Activated T-helper 1 cell treated with anti-CD3 and anti-CD28 coated beads, Interleukin-12 subunit alpha, Interleukin-12 subunit beta, Interleukin-2, Interleukin-4 antibody, amounts not matched to agents 30 ng/mL and 10 ng/mL and 1 ng/mL, durations not matched to agents 14 hours and 24 hours and 36 hours (primary cell): ENCODE measurements around the gene CCDC187. TPM values are rescaled to one million over a fixed set of nuclear protein-coding genes. Genes with fewer than 3 reads are reported as not detected.

ENCODE experiments used
- DNase-seq: peaks from one replicate; pipeline ENCODE4 v3.0.0; 2021; ENCODE audit warnings: low spot score
- H3K27ac Mint-ChIP-seq: one replicate; pipeline ENCODE4 v1.8.0; 2021; ENCODE audit warnings: mild to moderate bottlenecking, mixed read lengths
- H3K27me3 Mint-ChIP-seq: one replicate; pipeline ENCODE4 v1.8.0; 2022; ENCODE audit warnings: mild to moderate bottlenecking, moderate library complexity, mixed read lengths; ENCODE audit not compliant: insufficient read depth
- H3K36me3 Mint-ChIP-seq: one replicate; pipeline ENCODE4 v1.8.0; 2021; ENCODE audit warnings: low read depth, mixed read lengths
- H3K4me1 Mint-ChIP-seq: one replicate; pipeline ENCODE4 v1.8.0; 2021; ENCODE audit warnings: low read depth, mixed read lengths
- H3K4me3 Mint-ChIP-seq: one replicate; pipeline ENCODE4 v1.8.0; 2021; ENCODE audit warnings: mild to moderate bottlenecking, moderate library complexity, mixed read lengths
- H3K9me3 Mint-ChIP-seq: one replicate; pipeline ENCODE4 v1.8.0; 2021; ENCODE audit warnings: mixed read lengths
- intact Hi-C: fragments of 100-400 bp; cut with micrococcal nuclease; formaldehyde crosslinking; loops from one replicate; pipeline ENCODE4 v1.15.1; 2024
- total RNA-seq: library from RNA; stranded (reverse); gene quantifications from 2 replicates; pipeline ENCODE4 v1.2.3, GENCODE V29; 2022

Gene CCDC187
- total RNA-seq, 1 donor from 2014 or later: not detected

DNA sequence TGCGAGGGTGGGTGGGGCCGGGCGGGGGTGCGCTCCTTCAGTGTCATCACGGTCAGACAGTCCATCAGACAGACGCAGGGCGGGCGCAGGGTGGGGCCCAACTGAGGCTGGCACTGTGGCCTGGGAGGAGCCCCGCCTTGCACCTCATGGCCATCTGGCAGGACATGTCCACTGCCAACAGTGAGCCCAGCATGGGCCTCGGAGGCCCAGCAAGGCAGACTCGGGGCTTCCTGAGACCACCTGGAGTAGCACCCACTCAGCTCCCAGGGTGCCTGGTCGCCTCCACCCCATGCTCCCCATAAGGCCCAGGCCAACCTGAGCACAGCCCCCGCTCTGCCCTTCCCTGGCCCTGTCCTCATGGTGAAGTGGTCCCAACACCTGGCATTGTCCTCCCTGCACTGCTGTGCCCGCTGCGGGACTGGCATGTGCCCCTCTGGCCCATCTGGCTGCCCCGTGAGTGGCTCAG is 14.9 kb upstream of the CCDC187 start:
- H3K27ac Mint-ChIP-seq: no peak overlapping the region
- peaks cover 11% of the 10 kb centered on the region for H3K27me3 Mint-ChIP-seq
- DNase-seq: no peak
- H3K4me1 Mint-ChIP-seq: no peaks in the 10 kb centered on the region
- intact Hi-C loops: no loop called here
- no peak overlapping the region for H3K4me3 Mint-ChIP-seq
- peaks cover 20% of the 10 kb centered on the region for H3K9me3 Mint-ChIP-seq
- no peaks in the 10 kb centered on the region for H3K36me3 Mint-ChIP-seq

DNA sequence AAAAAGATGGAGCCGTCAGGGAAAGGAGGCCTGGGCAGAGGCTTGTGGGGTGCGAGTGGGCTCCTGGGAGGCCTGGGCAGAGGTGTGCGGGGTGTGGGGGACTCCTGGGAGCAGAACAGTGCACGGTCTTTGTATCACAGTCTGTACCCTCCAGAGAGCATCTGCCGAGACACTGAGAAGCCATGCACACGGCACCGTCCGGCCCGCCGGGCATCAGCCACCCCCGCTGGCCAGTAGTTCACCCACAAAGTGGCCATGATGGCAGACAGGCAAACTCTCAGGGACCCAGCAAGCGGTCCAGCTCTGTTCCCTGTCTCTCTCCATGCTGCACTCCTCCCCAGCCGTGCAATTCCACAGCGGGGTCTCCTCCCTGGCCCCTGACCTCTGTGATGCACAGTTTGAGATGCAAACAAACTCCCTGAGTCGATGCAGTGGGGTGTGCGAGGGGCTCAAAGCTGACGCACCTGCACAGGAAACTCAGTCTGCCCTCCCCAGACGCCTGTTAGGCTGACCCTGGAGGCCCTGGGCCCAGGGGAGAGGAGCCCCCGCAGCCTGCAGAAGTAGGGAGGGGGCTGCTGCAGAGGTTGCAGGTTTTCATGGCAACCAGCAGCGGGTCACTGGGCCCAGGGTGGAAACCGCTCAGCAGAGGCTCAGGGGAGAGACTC is 14.3 kb upstream of the CCDC187 start:
- intact Hi-C loops: no loop called here
- Mint-ChIP-seq H3K9me3 (peaks cover 20% of the 10 kb centered on the region), H3K4me1 (no peaks in the 10 kb centered on the region), H3K36me3 (no peaks in the 10 kb centered on the region), H3K27me3 (peaks cover 11% of the 10 kb centered on the region), H3K4me3 (no peak overlapping the region), H3K27ac (no peak overlapping the region)
- no peak for DNase-seq

DNA sequence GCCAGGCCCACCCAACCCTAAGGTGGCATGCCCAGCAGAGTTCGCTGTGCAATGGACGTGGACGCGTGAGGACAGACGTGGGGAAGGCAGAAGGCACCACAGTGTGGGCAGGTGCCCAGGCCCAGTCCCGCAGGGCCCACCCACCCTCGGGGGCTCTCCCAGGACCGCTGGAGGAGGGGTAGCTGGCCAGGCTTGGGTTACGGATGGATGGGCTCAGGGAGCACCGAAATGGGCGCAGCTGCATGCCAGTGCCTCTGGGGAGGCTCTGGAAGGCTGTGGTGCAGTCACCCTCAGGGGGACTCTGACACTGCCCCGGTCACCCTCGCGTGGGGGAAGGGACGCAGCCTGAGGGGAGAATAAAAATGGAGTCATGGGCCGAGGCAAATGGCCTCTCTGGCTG is 13.8 kb upstream of the CCDC187 start:
- no peak overlapping the region for H3K27ac Mint-ChIP-seq
- H3K4me3 Mint-ChIP-seq: no peak overlapping the region
- H3K27me3 Mint-ChIP-seq: peaks cover 11% of the 10 kb centered on the region
- H3K36me3 Mint-ChIP-seq: no peaks in the 10 kb centered on the region
- peaks cover 20% of the 10 kb centered on the region for H3K9me3 Mint-ChIP-seq
- DNase-seq: no peak
- no peaks in the 10 kb centered on the region for H3K4me1 Mint-ChIP-seq
- intact Hi-C loops: no loop called here

DNA sequence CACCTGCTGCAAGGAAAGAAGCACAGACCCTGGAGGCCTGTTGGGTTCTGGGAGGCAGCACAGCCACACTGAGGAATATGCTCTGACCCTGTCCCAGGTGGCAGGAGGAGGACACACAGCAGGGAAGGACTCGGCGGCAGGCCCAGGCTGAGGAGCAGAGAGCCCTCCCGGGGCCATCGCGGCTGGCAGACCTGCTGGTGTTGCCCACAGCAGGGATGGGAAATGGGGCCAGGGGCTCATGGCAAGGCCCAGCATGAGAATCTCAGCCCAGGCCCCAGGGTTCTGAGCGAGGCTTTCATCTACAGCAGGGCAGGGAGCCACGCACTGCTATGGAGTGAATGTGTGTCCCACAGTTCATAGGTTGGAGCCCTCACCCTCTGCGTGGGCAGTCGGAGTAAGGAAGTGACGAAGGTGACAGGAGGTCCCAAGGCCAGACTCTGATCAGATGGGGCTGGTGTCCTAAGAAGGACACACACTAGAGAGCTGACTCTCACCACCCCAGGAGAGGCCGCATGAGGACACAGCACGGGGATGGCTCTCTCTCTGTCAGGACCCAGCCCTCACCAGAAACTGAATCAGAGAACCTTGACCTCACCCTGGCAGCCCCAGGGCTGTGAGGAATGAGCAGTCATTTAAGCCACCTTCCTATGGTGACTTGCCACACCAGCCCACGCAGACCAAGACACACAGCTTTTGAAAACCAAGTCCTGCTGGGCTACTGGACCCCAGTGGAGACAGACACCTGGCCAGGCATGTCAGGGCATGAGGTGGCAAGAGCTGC is 13.2 kb upstream of the CCDC187 start:
- intact Hi-C loops: no loop called here
- H3K4me3 Mint-ChIP-seq: no peak overlapping the region
- no peaks in the 10 kb centered on the region for H3K4me1 Mint-ChIP-seq
- peaks cover 20% of the 10 kb centered on the region for H3K9me3 Mint-ChIP-seq
- no peak overlapping the region for H3K27ac Mint-ChIP-seq
- no peak for DNase-seq
- H3K36me3 Mint-ChIP-seq: no peaks in the 10 kb centered on the region
- H3K27me3 Mint-ChIP-seq: peaks cover 8% of the 10 kb centered on the region

DNA sequence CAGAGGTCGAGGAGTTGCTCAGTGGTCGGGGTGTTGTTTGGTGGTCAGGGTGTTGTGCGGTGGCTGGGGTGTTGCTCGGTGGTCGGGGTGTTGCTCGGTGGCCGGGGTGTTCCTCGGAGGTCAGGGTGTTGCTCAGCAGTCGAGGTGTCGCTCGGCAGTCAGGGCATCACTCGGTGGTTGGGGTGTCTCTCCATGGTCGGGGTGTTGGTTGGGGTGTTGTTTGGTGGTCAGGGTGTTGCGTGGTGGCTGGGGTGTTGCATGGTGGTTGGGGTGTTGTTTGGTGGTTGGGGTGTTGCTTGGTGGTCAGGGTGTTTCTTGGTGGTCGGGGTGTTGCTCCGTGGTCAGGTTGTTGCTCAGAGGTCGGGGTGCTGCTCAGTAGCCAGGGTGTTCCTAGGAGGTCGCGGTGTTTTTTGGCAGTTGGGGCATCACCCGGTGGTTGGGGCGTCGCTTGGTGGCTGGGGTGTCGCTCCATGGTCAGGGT is 12.4 kb upstream of the CCDC187 start:
- Mint-ChIP-seq H3K36me3 (no peaks in the 10 kb centered on the region), H3K27ac (peak overlapping the region; percentile 67), H3K4me1 (no peaks in the 10 kb centered on the region), H3K27me3 (peaks cover 8% of the 10 kb centered on the region), H3K4me3 (no peak overlapping the region), H3K9me3 (peaks cover 20% of the 10 kb centered on the region)
- DNase-seq: no peak
- intact Hi-C loops: no loop called here

DNA sequence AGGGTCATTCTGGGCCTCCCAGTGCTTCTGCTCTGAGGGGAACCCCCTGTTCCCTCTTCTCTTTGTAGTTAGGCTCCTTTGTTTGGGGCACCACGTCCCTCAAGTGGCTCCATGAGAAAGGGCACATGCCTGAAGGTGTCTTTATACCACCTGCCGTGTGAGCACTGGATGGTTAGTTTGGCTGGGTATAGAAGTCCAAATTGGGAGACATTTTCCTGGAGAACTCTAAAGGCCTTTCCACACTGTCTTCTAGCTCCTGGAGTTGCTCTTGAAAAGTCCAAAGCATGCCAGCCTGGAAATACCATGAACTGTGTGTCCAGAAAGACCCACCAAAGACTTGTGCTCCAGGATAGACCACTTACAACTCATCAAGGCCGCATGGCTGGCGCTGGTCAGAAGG is 11.1 kb upstream of the CCDC187 start:
- DNase-seq: no peak
- no peak overlapping the region for H3K27ac Mint-ChIP-seq
- H3K27me3 Mint-ChIP-seq: peaks cover 4% of the 10 kb centered on the region
- no peak overlapping the region for H3K4me3 Mint-ChIP-seq
- intact Hi-C loops: no loop called here
- no peaks in the 10 kb centered on the region for H3K4me1 Mint-ChIP-seq
- H3K9me3 Mint-ChIP-seq: peaks cover 20% of the 10 kb centered on the region
- H3K36me3 Mint-ChIP-seq: no peaks in the 10 kb centered on the region

DNA sequence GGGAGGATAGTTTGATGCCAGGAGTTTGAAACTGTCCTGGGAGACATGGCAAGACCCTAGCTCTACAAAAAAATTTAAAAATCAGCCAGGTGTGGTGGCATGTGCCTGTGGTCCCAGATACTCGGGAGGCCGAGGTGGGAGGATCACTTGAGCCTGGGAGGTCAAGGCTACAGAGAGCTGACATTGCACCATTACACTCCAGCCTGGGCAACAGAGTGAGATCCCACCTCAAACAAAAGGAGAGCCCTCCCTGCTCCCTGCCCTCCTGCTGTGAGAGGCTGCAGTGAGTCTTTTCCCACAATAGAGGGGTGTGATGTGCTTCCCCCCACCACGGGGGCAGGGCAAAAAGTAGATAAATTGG is 10.1 kb upstream of the CCDC187 start:
- H3K27ac Mint-ChIP-seq: no peak overlapping the region
- no peak overlapping the region for H3K4me3 Mint-ChIP-seq
- peaks cover 4% of the 10 kb centered on the region for H3K27me3 Mint-ChIP-seq
- no peaks in the 10 kb centered on the region for H3K4me1 Mint-ChIP-seq
- no peaks in the 10 kb centered on the region for H3K36me3 Mint-ChIP-seq
- intact Hi-C loops: no loop called here
- H3K9me3 Mint-ChIP-seq: peaks cover 20% of the 10 kb centered on the region
- no peak for DNase-seq

DNA sequence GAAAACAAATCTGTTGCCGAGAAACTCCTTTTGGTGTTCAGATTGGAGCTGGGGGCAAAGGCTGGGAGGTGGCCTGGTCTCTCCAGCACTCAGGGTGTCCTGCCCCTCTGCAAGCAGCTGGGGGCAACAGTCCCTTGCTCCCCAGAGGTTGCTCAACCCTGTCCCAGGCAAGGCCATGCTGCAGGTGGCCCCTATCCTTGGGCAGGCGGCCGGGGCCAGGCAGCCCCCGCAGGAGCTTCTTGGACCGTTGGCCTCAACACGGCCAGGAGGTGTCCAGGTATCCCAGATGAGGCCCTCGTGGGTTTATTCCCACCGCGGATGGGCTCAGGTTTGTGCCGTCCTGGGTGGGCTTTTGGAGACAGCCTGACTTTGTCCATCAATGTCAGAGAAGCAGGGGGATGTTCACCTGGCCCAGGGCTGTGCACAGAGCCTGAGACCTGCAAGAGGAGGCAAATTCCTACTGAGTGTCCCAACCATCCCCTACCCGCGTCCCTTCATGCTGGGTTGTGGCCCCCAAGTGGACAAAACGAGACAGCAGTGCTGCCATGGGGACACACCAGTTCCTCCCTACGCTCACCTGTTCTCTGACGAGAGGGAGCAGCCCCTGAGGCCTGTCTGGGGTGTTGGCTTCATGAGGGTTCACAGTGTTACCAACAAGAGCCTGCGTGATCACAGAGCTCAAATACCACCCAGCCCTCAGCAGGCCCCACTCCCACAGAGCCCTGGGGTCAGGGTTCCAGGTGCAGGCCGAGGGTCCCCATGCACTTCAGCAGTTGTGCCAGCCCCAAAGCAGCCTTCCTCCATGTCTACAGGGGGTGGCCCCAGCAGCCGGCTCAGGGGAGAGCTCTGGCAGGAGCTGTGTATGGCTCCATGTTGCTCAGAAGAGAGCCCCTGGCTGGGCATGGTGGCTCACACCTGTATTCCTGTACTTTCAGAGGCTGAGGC is 9.5 kb upstream of the CCDC187 start:
- H3K27ac Mint-ChIP-seq: no peak overlapping the region
- no peaks in the 10 kb centered on the region for H3K4me1 Mint-ChIP-seq
- intact Hi-C loops: no loop called here
- H3K27me3 Mint-ChIP-seq: peaks cover 4% of the 10 kb centered on the region
- no peak for DNase-seq
- no peak overlapping the region for H3K4me3 Mint-ChIP-seq
- no peaks in the 10 kb centered on the region for H3K36me3 Mint-ChIP-seq
- peaks cover 20% of the 10 kb centered on the region for H3K9me3 Mint-ChIP-seq

DNA sequence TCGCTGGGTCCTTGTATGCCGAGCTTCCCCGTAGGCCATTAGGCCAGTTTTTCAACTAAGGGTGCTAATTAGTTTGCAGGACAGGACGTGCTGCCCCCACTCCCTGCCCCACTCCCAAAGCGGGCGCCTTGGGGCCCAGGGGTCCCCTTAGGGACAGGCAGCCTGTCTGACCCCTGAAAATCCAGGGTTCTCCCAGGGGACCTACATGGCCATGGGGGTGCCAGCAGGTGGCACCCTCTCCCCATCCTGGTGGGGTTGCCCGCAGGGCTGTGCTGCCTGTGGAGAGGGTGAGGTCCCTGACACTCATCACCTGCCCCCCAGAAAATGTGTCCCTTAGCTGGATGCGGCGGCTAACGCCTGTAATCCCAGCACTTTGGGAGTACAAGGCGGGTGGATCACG is 8.5 kb upstream of the CCDC187 start:
- peaks cover 4% of the 10 kb centered on the region for H3K27me3 Mint-ChIP-seq
- no peaks in the 10 kb centered on the region for H3K4me1 Mint-ChIP-seq
- no peak overlapping the region for H3K4me3 Mint-ChIP-seq
- peaks cover 20% of the 10 kb centered on the region for H3K9me3 Mint-ChIP-seq
- no peak for DNase-seq
- intact Hi-C loops: loop anchor here (1.0 kb wide), 1 partner anchor 88 kb away; the partner anchor contains the start of gene SNAPC4
- no peak overlapping the region for H3K27ac Mint-ChIP-seq
- no peaks in the 10 kb centered on the region for H3K36me3 Mint-ChIP-seq

DNA sequence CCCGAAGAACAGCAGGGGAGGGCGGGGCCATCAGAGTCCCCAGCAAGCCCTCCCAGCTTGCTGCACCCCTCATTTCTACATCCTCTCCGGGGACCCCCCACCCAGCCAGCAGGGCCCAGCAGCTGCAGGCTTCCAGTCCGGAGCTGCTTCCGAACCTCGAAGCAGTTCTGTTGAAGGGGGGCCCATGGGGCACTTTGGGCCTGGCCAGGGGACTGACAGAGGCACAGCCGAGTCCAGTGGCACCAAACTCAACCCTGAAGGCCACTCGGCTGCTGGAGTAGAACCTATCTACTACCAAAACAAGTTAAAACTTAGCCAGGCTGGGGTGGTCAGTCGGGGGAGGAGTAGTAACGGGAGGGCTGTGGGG is 8.1 kb upstream of the CCDC187 start:
- intact Hi-C loops: loop anchor here (1.0 kb wide), 1 partner anchor 88 kb away; the partner anchor contains the start of gene SNAPC4
- H3K27ac Mint-ChIP-seq: no peak overlapping the region
- H3K36me3 Mint-ChIP-seq: no peaks in the 10 kb centered on the region
- no peak for DNase-seq
- H3K9me3 Mint-ChIP-seq: peaks cover 20% of the 10 kb centered on the region
- peaks cover 2% of the 10 kb centered on the region for H3K27me3 Mint-ChIP-seq
- H3K4me3 Mint-ChIP-seq: no peak overlapping the region
- no peaks in the 10 kb centered on the region for H3K4me1 Mint-ChIP-seq

DNA sequence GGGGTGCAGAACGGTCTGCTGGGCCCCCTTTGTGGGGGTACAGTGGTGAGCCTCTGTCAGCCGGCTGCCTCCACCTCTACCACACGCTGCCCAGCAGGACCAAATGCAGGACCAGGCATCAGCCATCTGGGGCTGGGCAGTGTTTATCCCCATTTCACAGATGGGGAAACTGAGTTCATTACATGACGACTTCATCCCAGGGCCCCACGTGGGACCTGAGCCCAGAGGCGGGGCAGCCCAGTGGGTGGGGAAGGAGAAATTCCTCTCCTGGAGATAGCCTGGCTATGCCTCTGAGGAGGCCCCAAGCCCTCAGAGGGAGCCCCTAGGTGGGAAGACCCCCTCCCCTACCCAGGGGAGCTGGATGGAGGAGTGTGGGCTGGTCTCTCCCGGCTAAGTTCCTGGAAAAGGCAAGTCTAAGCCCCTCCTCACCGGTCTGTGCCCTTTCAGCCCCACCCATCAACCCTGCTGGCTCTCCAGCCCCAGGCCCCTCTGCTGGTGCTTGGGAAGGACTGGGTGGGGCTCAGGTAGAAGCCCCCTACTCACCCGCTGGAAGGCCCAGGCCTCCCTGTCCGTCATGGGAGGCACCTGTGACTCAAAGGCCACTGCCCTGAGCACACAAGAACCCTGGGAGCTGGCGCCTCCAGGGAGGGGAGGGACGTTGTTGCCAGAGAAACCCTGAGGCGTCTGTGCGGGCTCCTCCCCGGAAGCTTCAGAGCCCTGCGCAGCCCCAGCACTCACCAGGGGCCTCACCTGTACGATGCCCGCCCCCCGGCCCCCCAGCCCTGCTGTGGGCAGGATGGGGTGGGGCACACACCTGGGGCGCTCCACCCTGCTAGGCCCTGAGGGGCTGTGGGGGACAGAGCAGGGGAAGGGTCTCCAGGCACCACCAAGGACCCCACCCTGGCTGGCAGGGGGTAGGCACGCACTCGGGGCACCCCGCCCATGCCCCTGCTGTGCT is 7.4 kb upstream of the CCDC187 start:
- no peak overlapping the region for H3K4me3 Mint-ChIP-seq
- H3K9me3 Mint-ChIP-seq: peaks cover 19% of the 10 kb centered on the region
- peaks cover 2% of the 10 kb centered on the region for H3K27me3 Mint-ChIP-seq
- DNase-seq: no peak
- no peak overlapping the region for H3K27ac Mint-ChIP-seq
- H3K36me3 Mint-ChIP-seq: no peaks in the 10 kb centered on the region
- no peaks in the 10 kb centered on the region for H3K4me1 Mint-ChIP-seq
- intact Hi-C loops: loop anchor here (1.0 kb wide), 1 partner anchor 89 kb away; the partner anchor contains the start of gene SNAPC4
